Liver (tissue), 9 donors: ENCODE data around the gene TPD52L1. TPM values are rescaled to one million over a fixed set of nuclear protein-coding genes. Genes with fewer than 3 reads are reported as not detected.
"Not testable (repeated sequence)": the region's sequence is repeated elsewhere in the genome, so short reads cannot be mapped to it uniquely, and the experiment has no call there.

Experiments
- DNase-seq: peaks from one replicate; pipeline ENCODE4 v3.0.0-alpha.2; 2017; ENCODE audit warnings: low spot score
- H3K27ac ChIP-seq, 2 donors: one replicate each; pipeline ENCODE4 v1.7.0; 2013; ENCODE audit warnings: inconsistent platforms in 2 of 2, low read length in 2 of 2, control low read depth in 1 of 2, low read depth in 1 of 2, mild to moderate bottlenecking in 1 of 2
- H3K27me3 ChIP-seq, 4 donors: one replicate each; pipeline versions ENCODE4 v1.6.1 to v1.7.0; 2013; ENCODE audit warnings: low read length in 3 of 4, inconsistent platforms in 1 of 4, mild to moderate bottlenecking in 1 of 4, moderate library complexity in 1 of 4; ENCODE audit not compliant: control insufficient read depth in 4 of 4, insufficient read depth in 4 of 4
- H3K36me3 ChIP-seq, 4 donors: one replicate each; pipeline versions ENCODE4 v1.6.1 to v1.7.0; 2013; ENCODE audit warnings: low read length in 3 of 4, mild to moderate bottlenecking in 3 of 4, low read depth in 1 of 4, moderate library complexity in 1 of 4; ENCODE audit not compliant: control insufficient read depth in 4 of 4, insufficient read depth in 3 of 4
- H3K4me1 ChIP-seq, 4 donors: one replicate each; pipeline versions ENCODE4 v1.6.1 to v1.7.0; 2013; ENCODE audit warnings: low read length in 3 of 4, mild to moderate bottlenecking in 3 of 4, moderate library complexity in 1 of 4; ENCODE audit not compliant: control insufficient read depth in 4 of 4, insufficient read depth in 4 of 4
- H3K4me3 ChIP-seq, 3 donors: one replicate each; pipeline versions ENCODE4 v1.6.1 to v1.7.0; 2013; ENCODE audit warnings: low read length in 3 of 3, control low read depth in 1 of 3, low read depth in 1 of 3, mild to moderate bottlenecking in 1 of 3
- H3K9ac ChIP-seq, 2 donors: one replicate each; pipeline ENCODE4 v1.7.0; 2013; ENCODE audit warnings: low read length in 2 of 2, mild to moderate bottlenecking in 2 of 2, moderate library complexity in 2 of 2, control low read depth in 1 of 2, low read depth in 1 of 2
- H3K9me3 ChIP-seq, 4 donors: one replicate each; pipeline versions ENCODE4 v1.6.1 to v1.7.0; 2013; ENCODE audit warnings: low read length in 3 of 4; ENCODE audit not compliant: control insufficient read depth in 4 of 4
- EGR1 ChIP-seq, 2 donors: IDR thresholded peaks; 2 replicates each; pipeline ENCODE4 v1.6.1; 2016 to 2018; ENCODE audit warnings: antibody characterized with exemption in 2 of 2, low read depth in 2 of 2
- FOXA1 ChIP-seq: IDR thresholded peaks from 2 replicates; pipeline ENCODE4 v1.6.1; 2016; ENCODE audit warnings: antibody characterized with exemption
- FOXA2 ChIP-seq: IDR thresholded peaks from 2 replicates; pipeline ENCODE4 v1.6.1; 2016; ENCODE audit warnings: antibody characterized with exemption
- GABPA ChIP-seq, 2 donors: IDR thresholded peaks in 1 of 2; conservative IDR thresholded peaks in 1 of 2; 2 replicates each; pipeline ENCODE4 v1.6.1; 2016; ENCODE audit warnings: antibody characterized with exemption in 2 of 2, mild to moderate bottlenecking in 1 of 2, moderate library complexity in 1 of 2
- HNF4A ChIP-seq, 2 donors: conservative IDR thresholded peaks; 2 replicates each; pipeline ENCODE4 v1.6.1; 2016; ENCODE audit warnings: antibody characterized with exemption in 2 of 2, mild to moderate bottlenecking in 2 of 2
- HNF4G ChIP-seq: IDR thresholded peaks from 2 replicates; pipeline ENCODE4 v1.6.1; 2016; ENCODE audit warnings: antibody characterized with exemption
- JUND ChIP-seq, 2 donors: IDR thresholded peaks; 2 replicates each; pipeline ENCODE4 v1.6.1; 2016; ENCODE audit warnings: antibody characterized with exemption in 2 of 2
- NR2F2 ChIP-seq: IDR thresholded peaks from 2 replicates; pipeline ENCODE4 v1.6.1; 2016; ENCODE audit warnings: antibody characterized with exemption
- RAD21 ChIP-seq, 2 donors: IDR thresholded peaks; 2 replicates each; pipeline ENCODE4 v1.6.1; 2016; ENCODE audit warnings: antibody characterized with exemption in 2 of 2, mild to moderate bottlenecking in 2 of 2
- RXRA ChIP-seq, 2 donors: IDR thresholded peaks; 2 replicates each; pipeline ENCODE4 v1.6.1; 2017 to 2018; ENCODE audit warnings: antibody characterized with exemption in 2 of 2, mild to moderate bottlenecking in 1 of 2
- SP1 ChIP-seq: IDR thresholded peaks from 2 replicates; pipeline ENCODE4 v1.6.1; 2018; ENCODE audit warnings: antibody characterized with exemption, mild to moderate bottlenecking
- TAF1 ChIP-seq: conservative IDR thresholded peaks from 2 replicates; pipeline ENCODE4 v1.6.1; 2016; ENCODE audit warnings: antibody characterized with exemption, mild to moderate bottlenecking
- YY1 ChIP-seq: IDR thresholded peaks from 2 replicates; pipeline ENCODE4 v1.6.1; 2016; ENCODE audit warnings: antibody characterized with exemption, mild to moderate bottlenecking
- WGBS: extraction: QIAGEN DNeasy Blood & Tissue Kit; methylation state at CpG from one replicate; pipeline ENCODE4 v1.1.7; 2013; 5-methylcytosine and 5-hydroxymethylcytosine counted together
- polyA plus RNA-seq, 2 donors: library from polyadenylated mRNA; stranded (reverse) in 1 of 2; unstranded in 1 of 2; fragments of 200-250 nt in 1 of 2; fragments of >200 nt in 1 of 2; fragmentation: Nextera tagmentation in 1 of 2; extraction: Ambion mirVana in 1 of 2; gene quantifications; one replicate each; pipeline versions ENCODE4 v1.2.1 to v1.2.3, GENCODE V29; 2013 to 2015
- total RNA-seq, 2 donors: library from RNA; depleted of rRNA; stranded (reverse); fragments of >200 nt; gene quantifications; one replicate each; pipeline ENCODE4 v1.2.3, GENCODE V29; 2014
- TF ChIP-seq, protein P1 (sequence below): IDR thresholded peaks from 2 replicates; pipeline ENCODE4 v1.6.1; 2016; ENCODE audit warnings: antibody characterized with exemption, mild to moderate bottlenecking
- TF ChIP-seq, protein P2 (sequence below): IDR thresholded peaks from 2 replicates; pipeline ENCODE4 v1.6.1; 2016; ENCODE audit warnings: antibody characterized with exemption
- TF ChIP-seq, protein P3 (sequence below): IDR thresholded peaks from 2 replicates; pipeline ENCODE4 v1.6.1; 2016; ENCODE audit warnings: antibody characterized with exemption
- TF ChIP-seq, protein P4 (sequence below): fragments of 150-350 bp; IDR thresholded peaks from 2 replicates; pipeline ENCODE4 v1.5.1; 2017; ENCODE audit warnings: improper control_type of control experiment, low read depth, low read length; ENCODE audit not compliant: missing input control
- TF ChIP-seq, protein P5 (sequence below): IDR thresholded peaks from 2 replicates; pipeline ENCODE4 v1.6.1; 2016; ENCODE audit warnings: antibody characterized with exemption
- donor health status: healthy.
- donor health status: healthy.
- donor health status: healthy.
- donor health status: healthy.
- donor health status: healthy.

The TPD52L1 gene
- total and polyA plus RNA-seq, 4 donors: 8.9 to 66.4 (median 56.6) TPM

DNA sequence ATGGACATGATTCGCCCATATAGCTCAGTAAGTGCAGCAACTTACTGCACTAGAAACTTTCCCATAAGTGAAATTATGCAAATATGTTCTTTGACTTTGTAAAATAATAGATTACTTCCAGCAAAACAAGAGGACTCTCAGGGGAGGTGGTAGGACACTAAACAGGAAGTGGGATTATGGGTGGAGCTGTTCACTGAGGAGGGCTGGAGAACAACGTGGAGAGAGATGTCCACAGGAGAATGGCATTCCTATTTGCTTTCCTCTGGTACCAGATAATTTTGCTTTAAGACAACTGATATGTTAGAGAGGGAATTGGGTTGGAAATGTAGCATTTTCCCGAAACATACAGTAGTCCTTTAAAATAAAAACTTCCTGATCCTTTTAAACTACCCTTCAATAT, 3.7 kb downstream of the TPD52L1 start:
- Histone ChIP-seq H3K27ac (no peak overlapping the region), H3K36me3 (peaks cover 0 to 1% (median 0%) of the 10 kb centered on the region in 4 donors), H3K4me1 (peaks cover 2 to 15% (median 9%) of the 10 kb centered on the region in 4 donors), H3K9me3 (no peaks in the 10 kb centered on the region), H3K4me3 (no peak overlapping the region), H3K9ac (no peak overlapping the region), H3K27me3 (no peaks in the 10 kb centered on the region)
- 77% methylated on average over 3 of the region's 3 CpGs for WGBS
- DNase-seq: no peak
- TF ChIP-seq FOXA1 (no peak), TAF1 (no peak), HNF4A (conservative IDR thresholded peaks at IDR 0.05) (no peak), SP1 (no peak), FOXA2 (no peak), RAD21 (IDR thresholded peaks at IDR 0.05) (no peak), NR2F2 (no peak), JUND (IDR thresholded peaks at IDR 0.05) (no peak)
- TF ChIP-seq, protein P1, sequence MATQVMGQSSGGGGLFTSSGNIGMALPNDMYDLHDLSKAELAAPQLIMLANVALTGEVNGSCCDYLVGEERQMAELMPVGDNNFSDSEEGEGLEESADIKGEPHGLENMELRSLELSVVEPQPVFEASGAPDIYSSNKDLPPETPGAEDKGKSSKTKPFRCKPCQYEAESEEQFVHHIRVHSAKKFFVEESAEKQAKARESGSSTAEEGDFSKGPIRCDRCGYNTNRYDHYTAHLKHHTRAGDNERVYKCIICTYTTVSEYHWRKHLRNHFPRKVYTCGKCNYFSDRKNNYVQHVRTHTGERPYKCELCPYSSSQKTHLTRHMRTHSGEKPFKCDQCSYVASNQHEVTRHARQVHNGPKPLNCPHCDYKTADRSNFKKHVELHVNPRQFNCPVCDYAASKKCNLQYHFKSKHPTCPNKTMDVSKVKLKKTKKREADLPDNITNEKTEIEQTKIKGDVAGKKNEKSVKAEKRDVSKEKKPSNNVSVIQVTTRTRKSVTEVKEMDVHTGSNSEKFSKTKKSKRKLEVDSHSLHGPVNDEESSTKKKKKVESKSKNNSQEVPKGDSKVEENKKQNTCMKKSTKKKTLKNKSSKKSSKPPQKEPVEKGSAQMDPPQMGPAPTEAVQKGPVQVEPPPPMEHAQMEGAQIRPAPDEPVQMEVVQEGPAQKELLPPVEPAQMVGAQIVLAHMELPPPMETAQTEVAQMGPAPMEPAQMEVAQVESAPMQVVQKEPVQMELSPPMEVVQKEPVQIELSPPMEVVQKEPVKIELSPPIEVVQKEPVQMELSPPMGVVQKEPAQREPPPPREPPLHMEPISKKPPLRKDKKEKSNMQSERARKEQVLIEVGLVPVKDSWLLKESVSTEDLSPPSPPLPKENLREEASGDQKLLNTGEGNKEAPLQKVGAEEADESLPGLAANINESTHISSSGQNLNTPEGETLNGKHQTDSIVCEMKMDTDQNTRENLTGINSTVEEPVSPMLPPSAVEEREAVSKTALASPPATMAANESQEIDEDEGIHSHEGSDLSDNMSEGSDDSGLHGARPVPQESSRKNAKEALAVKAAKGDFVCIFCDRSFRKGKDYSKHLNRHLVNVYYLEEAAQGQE: no peak

DNA sequence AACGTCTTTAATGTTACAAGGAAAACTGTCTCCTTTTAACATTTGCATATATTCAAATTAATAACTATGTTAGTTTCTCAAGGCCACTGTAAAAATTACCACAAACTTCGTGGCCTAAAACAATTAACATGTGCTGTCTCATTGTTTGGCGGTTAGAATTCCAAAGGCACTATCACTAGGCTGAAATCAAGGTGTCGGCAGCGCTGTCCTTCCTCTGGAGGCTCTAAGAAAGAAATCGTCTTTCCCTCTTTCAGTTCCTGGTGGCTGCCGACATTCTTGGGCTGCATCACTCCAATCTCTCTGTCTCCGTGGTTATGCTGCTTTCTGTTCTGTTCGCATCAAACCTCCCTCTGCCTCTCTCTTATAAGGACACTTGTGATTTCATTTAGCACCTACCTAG, 4.2 kb downstream of the TPD52L1 start:
- peaks cover 0 to 1% (median 0%) of the 10 kb centered on the region in 4 donors for H3K36me3 ChIP-seq
- no peaks in the 10 kb centered on the region for H3K27me3 ChIP-seq
- TF ChIP-seq HNF4G: no peak
- TF ChIP-seq JUND (IDR thresholded peaks at IDR 0.05): no peak
- no peak for TF ChIP-seq FOXA1
- no peak for TF ChIP-seq SP1
- no peak for TF ChIP-seq FOXA2
- no peak for TF ChIP-seq NR2F2
- no peak for TF ChIP-seq EGR1 (IDR thresholded peaks at IDR 0.05; ENCODE audit: low read depth in 2 of 2)
- TF ChIP-seq HNF4A (conservative IDR thresholded peaks at IDR 0.05): no peak
- TF ChIP-seq, protein P2, sequence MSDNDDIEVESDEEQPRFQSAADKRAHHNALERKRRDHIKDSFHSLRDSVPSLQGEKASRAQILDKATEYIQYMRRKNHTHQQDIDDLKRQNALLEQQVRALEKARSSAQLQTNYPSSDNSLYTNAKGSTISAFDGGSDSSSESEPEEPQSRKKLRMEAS: no peak
- TF ChIP-seq, protein P3, sequence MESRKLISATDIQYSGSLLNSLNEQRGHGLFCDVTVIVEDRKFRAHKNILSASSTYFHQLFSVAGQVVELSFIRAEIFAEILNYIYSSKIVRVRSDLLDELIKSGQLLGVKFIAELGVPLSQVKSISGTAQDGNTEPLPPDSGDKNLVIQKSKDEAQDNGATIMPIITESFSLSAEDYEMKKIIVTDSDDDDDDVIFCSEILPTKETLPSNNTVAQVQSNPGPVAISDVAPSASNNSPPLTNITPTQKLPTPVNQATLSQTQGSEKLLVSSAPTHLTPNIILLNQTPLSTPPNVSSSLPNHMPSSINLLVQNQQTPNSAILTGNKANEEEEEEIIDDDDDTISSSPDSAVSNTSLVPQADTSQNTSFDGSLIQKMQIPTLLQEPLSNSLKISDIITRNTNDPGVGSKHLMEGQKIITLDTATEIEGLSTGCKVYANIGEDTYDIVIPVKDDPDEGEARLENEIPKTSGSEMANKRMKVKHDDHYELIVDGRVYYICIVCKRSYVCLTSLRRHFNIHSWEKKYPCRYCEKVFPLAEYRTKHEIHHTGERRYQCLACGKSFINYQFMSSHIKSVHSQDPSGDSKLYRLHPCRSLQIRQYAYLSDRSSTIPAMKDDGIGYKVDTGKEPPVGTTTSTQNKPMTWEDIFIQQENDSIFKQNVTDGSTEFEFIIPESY: no peak
- TF ChIP-seq GABPA (IDR thresholded peaks at IDR 0.05 in 1 of 2, conservative IDR thresholded peaks at IDR 0.05 in 1 of 2): no peak
- TF ChIP-seq, protein P4, sequence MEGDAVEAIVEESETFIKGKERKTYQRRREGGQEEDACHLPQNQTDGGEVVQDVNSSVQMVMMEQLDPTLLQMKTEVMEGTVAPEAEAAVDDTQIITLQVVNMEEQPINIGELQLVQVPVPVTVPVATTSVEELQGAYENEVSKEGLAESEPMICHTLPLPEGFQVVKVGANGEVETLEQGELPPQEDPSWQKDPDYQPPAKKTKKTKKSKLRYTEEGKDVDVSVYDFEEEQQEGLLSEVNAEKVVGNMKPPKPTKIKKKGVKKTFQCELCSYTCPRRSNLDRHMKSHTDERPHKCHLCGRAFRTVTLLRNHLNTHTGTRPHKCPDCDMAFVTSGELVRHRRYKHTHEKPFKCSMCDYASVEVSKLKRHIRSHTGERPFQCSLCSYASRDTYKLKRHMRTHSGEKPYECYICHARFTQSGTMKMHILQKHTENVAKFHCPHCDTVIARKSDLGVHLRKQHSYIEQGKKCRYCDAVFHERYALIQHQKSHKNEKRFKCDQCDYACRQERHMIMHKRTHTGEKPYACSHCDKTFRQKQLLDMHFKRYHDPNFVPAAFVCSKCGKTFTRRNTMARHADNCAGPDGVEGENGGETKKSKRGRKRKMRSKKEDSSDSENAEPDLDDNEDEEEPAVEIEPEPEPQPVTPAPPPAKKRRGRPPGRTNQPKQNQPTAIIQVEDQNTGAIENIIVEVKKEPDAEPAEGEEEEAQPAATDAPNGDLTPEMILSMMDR: no peak
- TF ChIP-seq, protein P1: no peak
- no peak for TF ChIP-seq RXRA (IDR thresholded peaks at IDR 0.05)
- TF ChIP-seq, protein P5, sequence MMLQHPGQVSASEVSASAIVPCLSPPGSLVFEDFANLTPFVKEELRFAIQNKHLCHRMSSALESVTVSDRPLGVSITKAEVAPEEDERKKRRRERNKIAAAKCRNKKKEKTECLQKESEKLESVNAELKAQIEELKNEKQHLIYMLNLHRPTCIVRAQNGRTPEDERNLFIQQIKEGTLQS: no peak
- no peak for TF ChIP-seq TAF1
- TF ChIP-seq RAD21 (IDR thresholded peaks at IDR 0.05): no peak
- no peak for TF ChIP-seq YY1
- 89% methylated on average over 9 of the region's 9 CpGs for WGBS
- H3K27ac ChIP-seq: no peak overlapping the region
- H3K9ac ChIP-seq: no peak overlapping the region
- H3K4me1 ChIP-seq: peaks cover 2 to 15% (median 9%) of the 10 kb centered on the region in 4 donors
- H3K4me3 ChIP-seq: no peak overlapping the region
- no peaks in the 10 kb centered on the region for H3K9me3 ChIP-seq
- DNase-seq: no peak

DNA sequence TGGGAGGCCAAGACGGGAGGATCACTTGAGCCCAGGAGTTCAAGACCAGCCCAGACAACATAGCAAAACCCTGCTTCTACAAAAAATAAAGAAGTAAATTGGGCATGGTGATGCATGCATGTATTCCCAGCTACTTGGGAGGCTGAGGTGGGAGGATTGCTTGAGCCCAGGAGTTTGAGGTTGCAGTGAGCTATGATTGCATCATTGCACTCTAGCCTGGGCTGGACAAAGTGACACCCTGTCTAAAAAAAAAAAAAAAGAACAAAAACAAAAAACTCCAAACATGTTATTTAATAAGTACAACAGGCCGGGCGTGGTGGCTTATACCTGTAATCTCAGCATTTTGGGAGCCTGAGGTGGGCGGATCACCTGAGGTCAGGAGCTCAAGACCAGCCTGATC, 9.8 kb downstream of the TPD52L1 start:
- not testable (repeated sequence) for H3K9me3 ChIP-seq, H3K4me1 ChIP-seq, H3K4me3 ChIP-seq, H3K9ac ChIP-seq, H3K27ac ChIP-seq, DNase-seq, H3K27me3 ChIP-seq, H3K36me3 ChIP-seq
- 97% methylated on average over 4 of the region's 4 CpGs for WGBS
